Duodenal mucosa (tissue), 2 donors: Measurements from ENCODE around the gene TCF20.

Source experiments
- H3K27ac ChIP-seq: one replicate; pipeline ENCODE4 v1.7.0; 2013; ENCODE audit warnings: low read depth, low read length
- H3K27me3 ChIP-seq, 2 donors: one replicate each; pipeline ENCODE4 v1.7.0; 2013; ENCODE audit warnings: low read length in 2 of 2, control low read depth in 1 of 2; ENCODE audit not compliant: insufficient read depth in 2 of 2, control insufficient read depth in 1 of 2
- H3K36me3 ChIP-seq, 2 donors: one replicate each; pipeline ENCODE4 v1.7.0; 2013; ENCODE audit warnings: low read length in 2 of 2, control low read depth in 1 of 2; ENCODE audit not compliant: insufficient read depth in 2 of 2, control insufficient read depth in 1 of 2
- H3K4me1 ChIP-seq, 2 donors: one replicate each; pipeline ENCODE4 v1.7.0; 2013; ENCODE audit warnings: low read length in 2 of 2, control low read depth in 1 of 2; ENCODE audit not compliant: insufficient read depth in 2 of 2, control insufficient read depth in 1 of 2
- H3K4me3 ChIP-seq, 2 donors: one replicate each; pipeline ENCODE4 v1.7.0; 2013; ENCODE audit warnings: low read length in 2 of 2, low read depth in 1 of 2
- H3K9ac ChIP-seq, 2 donors: one replicate each; pipeline ENCODE4 v1.7.0; 2013; ENCODE audit warnings: low read length in 2 of 2, low read depth in 1 of 2
- H3K9me3 ChIP-seq, 2 donors: one replicate each; pipeline ENCODE4 v1.7.0; 2013; ENCODE audit warnings: low read length in 2 of 2, control low read depth in 1 of 2; ENCODE audit not compliant: control insufficient read depth in 1 of 2

TCF20 gene

DNA sequence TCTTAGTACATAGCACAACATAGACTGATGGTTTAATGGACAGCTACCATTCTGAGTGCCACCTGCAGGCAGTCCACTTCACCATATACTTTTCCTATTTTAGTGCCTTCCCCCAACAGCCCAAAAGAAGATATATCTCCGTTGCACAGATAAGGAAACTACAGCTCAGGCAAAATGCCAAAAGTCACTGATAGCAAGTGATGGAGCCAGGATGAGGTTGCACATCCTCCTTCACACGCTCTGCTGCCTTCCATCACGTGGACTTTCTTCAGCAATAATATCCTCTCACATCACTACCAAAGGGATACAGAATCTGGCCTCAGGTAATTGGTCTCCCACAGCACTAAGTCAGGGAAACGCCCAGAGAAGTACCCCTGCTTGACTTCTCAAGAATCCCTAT lies 7.5 kb downstream of the TCF20 start:
- Histone ChIP-seq H3K9ac (no peak overlapping the region), H3K36me3 (no peaks in the 10 kb centered on the region), H3K27me3 (no peaks in the 10 kb centered on the region), H3K4me1 (peaks cover 0 to 6% of the 10 kb centered on the region in 2 donors), H3K4me3 (no peak overlapping the region), H3K9me3 (no peaks in the 10 kb centered on the region), H3K27ac (no peak overlapping the region)

DNA sequence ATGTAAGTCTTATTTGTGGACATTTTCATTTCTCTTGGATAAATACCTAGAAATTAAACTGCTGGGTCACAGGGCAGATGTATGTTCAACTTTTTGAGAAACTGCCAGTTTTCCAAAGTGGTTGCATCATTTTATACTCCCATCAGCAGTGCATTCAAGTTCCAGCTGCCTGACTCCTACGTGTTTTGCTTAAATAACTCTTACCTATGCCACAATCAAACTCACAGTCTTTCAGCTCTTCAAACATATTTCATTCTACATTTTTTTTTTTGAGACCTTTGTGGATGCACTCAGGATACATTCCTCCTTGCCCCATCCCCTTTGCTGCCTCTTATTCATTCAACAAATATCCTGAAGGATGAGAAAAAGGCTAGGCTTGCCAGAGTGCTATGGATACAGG lies 9.2 kb downstream of the TCF20 start:
- H3K4me1 ChIP-seq, result peaks cover 0 to 6% of the 10 kb centered on the region in 2 donors
- no peak overlapping the region for H3K27ac ChIP-seq
- no peaks in the 10 kb centered on the region for H3K27me3 ChIP-seq
- no peak overlapping the region for H3K9ac ChIP-seq
- H3K4me3 ChIP-seq, result no peak overlapping the region
- no peaks in the 10 kb centered on the region for H3K36me3 ChIP-seq
- no peaks in the 10 kb centered on the region for H3K9me3 ChIP-seq

DNA sequence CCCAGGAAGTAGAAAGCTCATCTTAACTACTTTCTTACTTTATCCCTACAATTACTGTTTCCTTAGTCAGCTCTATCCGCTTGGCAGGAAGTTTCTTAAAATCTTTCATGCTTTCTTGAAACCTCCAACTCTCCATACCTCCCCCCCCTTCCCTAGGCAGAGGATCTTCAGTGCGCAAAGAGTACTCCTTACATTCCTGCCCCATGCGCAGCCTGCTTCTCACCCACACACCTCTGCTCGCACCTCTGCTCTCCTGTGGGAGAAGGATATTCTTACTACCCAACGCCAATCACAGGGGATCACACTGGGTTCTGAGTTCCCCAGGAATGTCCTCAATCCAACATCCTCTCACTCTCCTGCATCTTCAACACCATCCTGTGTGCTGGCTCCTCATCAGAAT lies 12.3 kb downstream of the TCF20 start:
- peaks cover 0 to 3% of the 10 kb centered on the region in 2 donors for H3K4me1 ChIP-seq
- no peaks in the 10 kb centered on the region for H3K36me3 ChIP-seq
- no peak overlapping the region for H3K9ac ChIP-seq
- no peak overlapping the region for H3K4me3 ChIP-seq
- no peaks in the 10 kb centered on the region for H3K9me3 ChIP-seq
- no peak overlapping the region for H3K27ac ChIP-seq
- no peaks in the 10 kb centered on the region for H3K27me3 ChIP-seq

DNA sequence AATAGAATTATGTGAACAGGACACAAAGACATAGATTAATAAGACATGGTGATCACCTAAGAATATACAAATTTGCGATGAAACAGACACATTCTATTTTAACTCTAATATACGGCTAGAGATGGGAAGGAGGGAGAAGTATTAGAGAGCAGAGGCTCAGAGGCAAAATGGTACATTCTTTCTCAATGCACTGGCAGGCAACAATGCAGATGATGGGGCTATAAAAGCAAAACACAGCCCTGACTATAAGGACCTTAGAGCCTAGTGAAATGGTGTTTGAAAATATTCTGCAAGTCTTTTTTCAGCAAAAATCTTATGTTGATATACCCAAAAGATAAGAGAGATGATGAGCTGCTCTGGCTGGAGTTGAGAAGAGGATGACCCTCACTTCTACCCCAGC lies 13.1 kb downstream of the TCF20 start:
- Histone ChIP-seq H3K27me3 (no peaks in the 10 kb centered on the region), H3K9ac (no peak overlapping the region), H3K4me1 (no peaks in the 10 kb centered on the region), H3K4me3 (no peak overlapping the region), H3K27ac (no peak overlapping the region), H3K36me3 (no peaks in the 10 kb centered on the region), H3K9me3 (no peaks in the 10 kb centered on the region)

DNA sequence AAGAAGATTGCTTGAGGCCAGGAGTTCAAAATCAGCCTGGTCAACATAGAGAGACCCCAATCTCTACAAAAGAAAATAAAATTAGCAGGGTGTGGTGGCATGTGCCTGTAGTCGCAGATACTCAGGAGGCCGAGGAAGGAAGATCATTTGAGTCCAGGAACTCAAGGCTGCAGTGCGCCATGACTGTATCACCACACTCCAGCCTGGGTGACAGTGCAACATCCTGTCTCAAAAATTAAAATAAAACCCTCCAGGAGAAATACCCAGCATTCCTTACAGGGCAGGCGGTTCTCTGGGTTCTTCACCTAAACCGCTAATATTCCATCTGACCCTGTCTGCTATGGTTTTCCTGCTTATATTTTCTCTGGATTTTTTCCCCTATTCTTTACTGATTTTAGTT lies 13.5 kb downstream of the TCF20 start:
- Histone ChIP-seq H3K9ac (no peak overlapping the region), H3K36me3 (no peaks in the 10 kb centered on the region), H3K9me3 (no peaks in the 10 kb centered on the region), H3K27me3 (no peaks in the 10 kb centered on the region), H3K4me3 (no peak overlapping the region), H3K27ac (no peak overlapping the region), H3K4me1 (no peaks in the 10 kb centered on the region)

DNA sequence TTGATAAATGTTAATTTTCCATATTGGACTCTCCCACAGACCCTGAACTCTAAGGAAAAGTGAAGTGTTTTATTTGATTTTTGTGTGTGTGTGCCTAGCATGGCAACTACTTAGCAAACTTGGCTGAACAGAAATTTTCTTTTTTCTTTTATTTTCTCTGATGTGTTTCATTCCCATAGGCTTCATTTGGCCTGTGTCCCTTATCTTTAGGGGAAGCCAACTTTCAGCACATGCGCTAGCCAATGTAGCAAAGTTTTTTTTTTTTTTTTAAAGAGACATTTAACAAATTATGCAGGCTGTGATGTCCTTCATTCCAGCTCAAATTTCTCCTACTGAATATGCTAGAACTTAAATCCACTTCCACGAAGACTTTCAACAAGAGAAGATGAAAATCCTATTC lies 14.2 kb downstream of the TCF20 start:
- no peak overlapping the region for H3K4me3 ChIP-seq

DNA sequence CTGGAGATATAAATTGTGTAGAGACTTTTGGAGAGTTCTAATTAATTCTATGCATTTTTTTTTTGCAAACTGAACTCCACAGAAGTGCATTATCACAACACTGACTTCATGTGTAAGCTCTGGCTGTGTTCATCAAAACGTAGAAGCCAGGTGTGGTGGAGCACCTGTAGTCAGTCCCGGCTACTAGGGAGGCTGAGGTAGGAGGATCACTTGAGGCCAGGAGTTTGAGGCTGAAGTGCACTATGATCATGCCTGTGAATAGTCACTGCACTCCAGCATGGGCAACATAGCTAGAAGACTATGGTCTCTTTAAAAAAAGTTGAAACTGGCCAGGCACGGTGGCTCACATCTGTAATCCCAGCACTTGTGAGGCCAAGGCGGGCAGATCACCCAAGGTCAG lies 20.6 kb downstream of the TCF20 start:
- H3K4me3 ChIP-seq, result no peak overlapping the region
- no peak overlapping the region for H3K9ac ChIP-seq
- H3K9me3 ChIP-seq, result no peaks in the 10 kb centered on the region
- no peaks in the 10 kb centered on the region for H3K36me3 ChIP-seq
- no peak overlapping the region for H3K27ac ChIP-seq
- no peaks in the 10 kb centered on the region for H3K4me1 ChIP-seq
- no peaks in the 10 kb centered on the region for H3K27me3 ChIP-seq

More for the DNA sequence above, 14.2 kb downstream of the TCF20 start:
- Histone ChIP-seq H3K27me3 (no peaks in the 10 kb centered on the region), H3K36me3 (no peaks in the 10 kb centered on the region), H3K9ac (no peak overlapping the region), H3K4me1 (no peaks in the 10 kb centered on the region), H3K27ac (no peak overlapping the region), H3K9me3 (no peaks in the 10 kb centered on the region)

DNA sequence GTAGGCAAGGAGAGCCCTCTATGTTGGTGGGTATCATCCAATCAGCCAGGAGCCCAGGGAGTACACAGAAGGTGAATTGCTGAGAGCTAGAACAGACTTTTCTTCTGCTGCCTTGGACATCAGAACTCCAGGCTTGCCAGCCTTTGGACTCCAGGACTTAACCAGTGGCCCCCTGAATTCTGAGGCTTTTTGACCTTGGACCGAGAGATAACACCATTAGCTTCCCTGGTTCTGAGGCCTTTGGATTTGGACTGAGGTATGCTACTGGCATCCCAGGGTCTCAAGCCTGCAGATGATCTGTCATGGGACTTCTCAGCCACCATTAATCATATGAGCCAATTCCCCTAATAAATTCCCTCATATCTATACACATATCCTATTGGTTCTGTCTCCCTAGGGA lies 21.5 kb downstream of the TCF20 start:
- H3K9ac ChIP-seq, result no peak overlapping the region
- H3K4me1 ChIP-seq, result no peaks in the 10 kb centered on the region
- no peaks in the 10 kb centered on the region for H3K36me3 ChIP-seq
- H3K9me3 ChIP-seq, result no peaks in the 10 kb centered on the region
- no peak overlapping the region for H3K27ac ChIP-seq
- no peaks in the 10 kb centered on the region for H3K27me3 ChIP-seq
- H3K4me3 ChIP-seq, result no peak overlapping the region

DNA sequence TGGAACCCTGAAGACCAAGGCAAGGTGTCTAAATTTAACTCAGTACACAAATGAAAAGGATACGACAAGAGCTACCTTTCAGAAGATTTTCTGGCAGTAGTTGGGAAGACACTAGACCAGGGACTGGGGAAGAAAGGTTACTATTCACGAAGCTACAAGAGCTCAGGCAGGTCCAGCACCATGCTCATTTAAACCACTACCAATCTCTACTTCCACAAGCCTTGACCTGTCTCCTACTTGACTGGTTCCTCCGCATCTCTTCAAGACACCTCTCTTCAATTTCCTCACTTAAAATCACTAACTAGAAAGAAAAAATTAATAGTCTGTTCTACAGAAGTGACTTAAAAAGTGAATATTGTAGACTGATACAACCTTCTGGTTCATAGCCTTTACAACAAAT lies 22.9 kb downstream of the TCF20 start:
- no peaks in the 10 kb centered on the region for H3K4me1 ChIP-seq
- no peaks in the 10 kb centered on the region for H3K9me3 ChIP-seq
- H3K27ac ChIP-seq, result no peak overlapping the region
- no peaks in the 10 kb centered on the region for H3K27me3 ChIP-seq
- no peaks in the 10 kb centered on the region for H3K36me3 ChIP-seq
- H3K9ac ChIP-seq, result no peak overlapping the region
- no peak overlapping the region for H3K4me3 ChIP-seq

DNA sequence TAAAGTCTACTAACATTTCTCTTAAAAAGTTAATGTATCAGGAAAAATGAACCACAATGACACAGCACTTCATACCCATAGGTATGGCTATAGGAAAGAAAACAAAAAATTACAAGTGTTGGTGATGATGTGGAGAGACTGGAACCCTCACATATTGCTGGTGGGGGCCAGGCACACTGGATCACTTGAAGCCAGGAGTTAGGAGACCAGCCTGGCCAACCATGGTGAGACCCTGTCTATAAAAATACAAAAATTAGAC lies 26.7 kb downstream of the TCF20 start:
- no peaks in the 10 kb centered on the region for H3K4me1 ChIP-seq
- H3K27me3 ChIP-seq, result no peaks in the 10 kb centered on the region
- H3K36me3 ChIP-seq, result no peaks in the 10 kb centered on the region
- H3K9ac ChIP-seq, result no peak overlapping the region
- no peaks in the 10 kb centered on the region for H3K9me3 ChIP-seq
- H3K4me3 ChIP-seq, result no peak overlapping the region
- no peak overlapping the region for H3K27ac ChIP-seq

DNA sequence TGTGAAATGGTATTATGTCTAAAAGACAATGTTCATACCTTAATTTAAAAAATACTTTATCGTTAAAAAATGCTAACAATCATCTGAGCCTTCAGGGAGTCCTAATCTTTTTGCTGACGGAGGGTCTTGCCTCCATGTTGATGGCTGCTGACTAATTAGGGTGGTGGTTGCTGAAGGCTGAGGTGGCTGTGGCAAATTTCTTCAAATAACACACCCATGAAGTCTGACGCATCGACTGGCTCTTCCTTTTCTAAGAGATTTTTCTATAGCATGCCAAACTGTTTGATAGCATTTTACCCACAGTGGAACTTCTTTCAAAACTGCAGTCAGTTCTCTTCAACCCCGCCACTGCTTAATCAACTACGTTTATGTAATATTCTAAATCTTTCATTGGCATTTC lies 33.6 kb downstream of the TCF20 start:
- Histone ChIP-seq H3K27me3 (no peaks in the 10 kb centered on the region), H3K27ac (no peak overlapping the region), H3K4me3 (no peak overlapping the region), H3K36me3 (peaks cover 0 to 7% of the 10 kb centered on the region in 2 donors), H3K9me3 (peaks cover 7 to 14% of the 10 kb centered on the region in 2 donors), H3K4me1 (no peaks in the 10 kb centered on the region), H3K9ac (no peak overlapping the region)
